Activated T-cell treated with anti-CD3 and anti-CD28 coated beads for 1 hour (primary cell): ENCODE results near the gene NEGR1.

Experiments
- DNase-seq: peaks from one replicate; pipeline ENCODE4 v3.0.0-alpha.2; 2020; ENCODE audit warnings: low read depth

The NEGR1 gene

DNA sequence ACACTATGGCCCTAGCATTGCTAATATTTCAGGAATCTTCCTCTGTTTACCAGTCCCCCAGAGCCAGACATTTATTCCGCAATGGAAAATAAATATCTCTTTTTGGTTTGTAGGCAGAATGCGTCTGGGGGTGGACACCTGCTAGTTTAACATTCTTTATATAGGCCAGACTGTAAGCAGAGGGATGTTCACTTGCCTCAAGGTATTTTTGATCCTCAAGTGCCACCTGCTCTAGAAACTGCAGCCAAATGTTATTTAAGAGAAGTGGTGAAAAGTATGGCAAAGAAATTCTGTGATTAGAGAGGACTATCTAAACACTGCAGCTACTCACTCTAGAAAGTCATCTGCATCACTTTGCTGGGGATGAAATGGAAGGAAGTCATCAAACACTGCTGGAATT is 164.7 kb downstream of the NEGR1 start:
- DNase-seq, result no peak

DNA sequence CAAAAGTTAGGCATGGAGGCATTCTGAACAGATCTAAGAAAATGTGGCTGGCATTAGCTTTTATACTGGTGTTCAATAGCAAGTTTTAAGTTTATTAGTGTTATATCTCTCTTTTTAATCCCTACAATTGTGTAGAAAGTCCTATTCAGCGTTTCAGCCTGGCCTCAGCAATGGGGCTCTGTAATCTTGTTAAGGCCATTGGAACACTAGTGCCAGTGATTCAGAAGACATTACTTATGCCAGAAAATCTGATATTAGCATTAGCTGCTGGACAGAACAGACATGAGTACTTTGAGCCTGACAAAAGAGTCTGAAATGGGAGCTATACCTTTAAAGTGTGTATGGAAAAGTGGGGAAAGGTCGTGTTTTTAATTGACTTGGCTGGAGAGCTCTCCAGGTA is 167.0 kb downstream of the NEGR1 start:
- DNase-seq, result no peak

DNA sequence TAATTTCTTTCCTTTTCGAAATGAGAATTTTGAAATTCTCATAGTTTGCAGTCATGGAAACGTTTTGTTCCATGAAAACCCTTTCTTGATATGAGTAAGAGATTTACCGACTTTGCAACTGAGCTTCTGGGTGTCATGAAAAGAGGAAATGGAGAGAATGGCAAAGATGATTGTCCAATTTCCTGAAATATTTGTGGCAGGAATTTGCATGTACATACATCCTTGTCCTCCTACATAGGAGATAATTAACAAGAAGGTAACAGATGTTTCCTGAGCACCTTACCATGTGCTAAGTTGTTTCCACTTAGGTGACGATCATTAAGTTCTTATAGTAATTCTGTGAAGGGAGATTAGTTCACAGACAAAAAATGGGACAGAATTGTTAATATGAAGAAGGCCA is 170.7 kb downstream of the NEGR1 start:
- no peak for DNase-seq

DNA sequence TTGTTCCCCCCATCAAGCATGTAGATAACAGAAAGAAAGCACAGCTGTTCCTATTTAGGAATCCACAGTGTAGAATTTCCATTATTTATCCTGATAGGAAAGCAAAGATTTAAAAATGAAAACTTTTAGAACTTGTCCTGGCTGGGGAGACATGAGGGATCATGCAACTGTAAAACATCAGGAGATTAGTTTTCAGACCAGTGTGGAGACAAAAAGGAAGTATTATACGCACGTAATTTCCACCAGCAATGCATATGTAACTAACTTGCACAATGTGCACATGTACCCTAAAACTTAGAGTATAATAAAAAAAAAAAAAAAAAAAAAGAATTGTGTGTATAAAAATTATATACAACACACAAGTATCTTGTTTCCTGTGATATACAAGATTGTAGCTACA is 172.4 kb downstream of the NEGR1 start:
- DNase-seq, result no peak

DNA sequence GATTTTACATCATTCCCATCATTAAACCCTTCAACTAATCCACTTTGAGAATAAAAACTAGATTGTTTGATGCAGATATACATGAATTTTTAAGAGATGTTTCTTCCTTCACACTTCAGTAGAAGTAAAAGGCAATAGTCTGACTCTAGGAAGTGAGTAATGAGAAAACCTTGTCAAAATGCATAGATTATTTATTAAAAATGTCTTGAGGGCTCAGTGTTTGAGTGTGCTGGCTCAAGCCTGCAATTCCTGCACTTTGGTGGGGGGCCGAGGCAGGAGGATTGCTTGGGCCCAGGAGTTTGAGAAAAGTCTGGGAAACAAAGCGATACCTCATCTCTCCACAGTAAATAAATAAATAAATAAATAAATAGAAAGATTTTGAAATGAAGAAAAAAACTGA is 177.1 kb downstream of the NEGR1 start:
- no peak for DNase-seq

DNA sequence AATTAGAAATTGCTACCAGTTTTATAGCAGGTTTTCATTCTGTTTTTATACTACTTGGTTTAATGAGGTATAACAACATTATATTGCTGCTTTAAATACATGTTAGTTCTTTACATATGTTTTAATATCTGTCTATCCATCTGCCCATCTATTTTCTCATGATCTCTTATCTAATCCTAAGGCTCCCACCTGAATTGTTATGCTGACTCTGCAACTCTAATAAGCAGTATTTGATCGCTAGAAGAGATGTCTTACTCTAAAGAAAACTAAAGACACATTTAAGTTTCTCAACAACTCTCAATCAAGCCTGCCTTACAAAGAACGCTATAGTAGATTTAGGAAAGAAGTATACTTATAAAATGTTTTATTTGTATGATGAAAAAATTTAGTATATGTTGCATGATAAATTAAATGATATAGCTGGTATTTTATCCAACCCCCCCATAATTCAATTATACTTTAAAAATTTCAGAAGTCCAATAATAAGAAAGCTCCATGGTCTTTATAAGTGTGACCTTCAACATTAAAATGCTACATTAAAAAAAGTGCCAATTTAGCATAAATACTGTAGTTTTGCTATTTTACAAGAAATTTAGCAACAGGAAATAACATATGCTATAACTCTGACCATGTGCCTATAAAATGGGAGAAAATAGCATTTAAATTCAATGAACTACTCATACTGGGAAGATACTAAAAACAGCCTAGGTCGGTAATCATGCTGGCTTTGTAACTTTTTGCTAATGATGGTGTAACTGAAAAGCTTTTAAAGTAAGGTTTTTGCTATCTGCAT is 180.3 kb downstream of the NEGR1 start:
- no peak for DNase-seq

DNA sequence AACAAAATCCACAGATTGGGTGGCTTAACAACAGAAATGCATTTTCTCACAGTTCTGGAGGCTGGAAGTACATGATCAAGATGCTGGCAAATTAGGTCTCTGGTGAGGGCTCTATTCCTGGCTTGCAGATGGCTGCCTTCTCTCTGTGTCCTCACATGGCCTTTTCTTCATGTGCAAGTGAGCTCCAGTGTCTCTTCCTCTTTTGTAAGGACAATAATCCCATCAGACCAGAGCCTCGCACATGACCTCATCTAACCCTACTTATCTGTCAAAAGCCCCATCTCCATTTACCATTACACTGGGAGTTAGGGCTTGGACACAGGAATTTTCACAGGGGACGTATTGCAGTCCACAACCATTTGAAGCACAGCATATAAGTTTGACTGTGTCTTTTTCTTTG is 181.6 kb downstream of the NEGR1 start:
- no peak for DNase-seq

DNA sequence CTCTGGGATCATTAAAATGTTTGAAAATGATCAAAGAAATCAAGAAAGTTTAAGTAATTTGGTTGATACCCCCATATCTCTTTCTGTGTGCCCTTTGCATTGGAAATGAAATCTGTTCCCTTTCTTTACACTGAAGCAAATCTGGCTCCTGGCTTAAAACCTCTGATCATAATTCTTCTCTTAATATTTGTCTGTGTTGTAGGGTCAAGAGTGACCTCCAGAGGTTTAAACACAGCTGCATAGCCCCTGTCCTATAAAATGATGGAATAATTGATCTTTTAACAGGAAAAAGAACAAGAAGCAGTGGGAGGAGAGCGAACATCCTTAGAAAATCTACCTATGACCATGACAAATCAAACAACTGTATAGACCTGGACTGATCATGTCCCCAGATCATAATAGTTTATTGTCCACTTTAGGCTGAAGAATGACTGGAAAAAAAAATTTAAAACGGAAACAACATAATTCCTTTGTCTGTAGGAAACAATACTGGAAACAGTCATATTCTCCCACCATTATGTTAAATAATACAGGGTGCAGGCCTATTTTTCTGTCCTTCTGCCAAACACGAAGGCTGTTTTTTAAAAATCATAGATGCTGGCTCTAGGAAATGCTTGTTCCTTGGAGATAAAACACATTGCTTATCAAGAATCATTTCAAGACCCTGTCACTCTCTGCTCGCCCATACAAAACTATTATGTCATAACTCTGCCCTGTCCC is 184.3 kb downstream of the NEGR1 start:
- DNase-seq, result no peak

DNA sequence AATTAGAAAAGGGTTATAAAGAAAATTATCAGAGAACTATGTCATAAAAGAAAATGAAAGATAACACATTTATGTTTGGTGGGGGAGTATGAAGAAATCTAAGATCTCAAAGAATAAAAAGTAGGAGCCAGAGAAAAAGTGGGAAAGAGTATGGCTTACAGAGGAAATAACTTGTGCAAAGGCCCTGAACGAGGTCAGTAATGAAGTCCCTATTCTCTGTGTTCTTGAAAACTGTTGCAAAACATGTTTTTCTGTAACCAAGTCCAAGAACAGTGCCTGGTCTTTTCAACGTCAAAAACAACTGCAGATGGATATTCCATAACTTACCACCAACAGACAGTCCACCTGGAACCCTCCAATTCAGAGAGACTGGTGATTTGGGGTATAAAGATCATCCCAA is 188.1 kb downstream of the NEGR1 start:
- DNase-seq, result no peak

DNA sequence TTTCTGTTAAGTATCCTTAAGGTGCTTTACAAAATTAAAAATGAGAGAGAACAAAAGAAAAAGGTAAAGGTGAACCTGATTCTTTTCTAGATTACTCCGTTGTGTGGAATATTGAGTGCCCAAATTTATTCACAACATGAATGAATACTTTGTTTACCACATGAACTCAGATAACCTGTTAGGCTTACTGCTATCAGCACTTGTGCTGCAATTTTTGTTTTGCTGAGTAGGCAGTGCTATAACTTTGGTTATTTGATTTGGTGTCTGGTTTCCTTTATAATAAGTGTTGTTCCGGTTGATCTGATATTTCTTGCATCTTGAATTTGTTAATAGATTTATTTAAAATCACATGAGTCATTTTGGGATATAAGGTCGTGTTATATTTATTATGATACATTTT is 195.9 kb downstream of the NEGR1 start:
- no peak for DNase-seq

DNA sequence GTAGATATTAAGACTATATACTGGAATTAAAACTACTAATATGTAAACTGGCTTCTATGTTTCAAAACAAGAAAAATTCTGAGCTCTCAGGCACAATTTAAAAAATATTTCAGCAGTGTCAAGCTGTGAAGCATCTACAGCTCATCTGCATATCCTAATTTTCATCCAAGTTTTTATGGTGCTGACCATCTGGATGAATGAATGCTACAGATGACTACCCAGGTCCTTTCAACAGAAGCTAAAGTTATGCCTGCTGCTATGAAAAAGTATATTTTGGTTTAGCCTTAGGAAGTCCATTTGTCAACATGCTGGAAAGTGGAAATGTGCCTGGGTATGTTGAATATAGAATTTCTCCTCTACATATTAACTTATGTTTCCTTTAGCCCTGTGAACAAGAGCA is 206.9 kb downstream of the NEGR1 start:
- DNase-seq, result no peak

DNA sequence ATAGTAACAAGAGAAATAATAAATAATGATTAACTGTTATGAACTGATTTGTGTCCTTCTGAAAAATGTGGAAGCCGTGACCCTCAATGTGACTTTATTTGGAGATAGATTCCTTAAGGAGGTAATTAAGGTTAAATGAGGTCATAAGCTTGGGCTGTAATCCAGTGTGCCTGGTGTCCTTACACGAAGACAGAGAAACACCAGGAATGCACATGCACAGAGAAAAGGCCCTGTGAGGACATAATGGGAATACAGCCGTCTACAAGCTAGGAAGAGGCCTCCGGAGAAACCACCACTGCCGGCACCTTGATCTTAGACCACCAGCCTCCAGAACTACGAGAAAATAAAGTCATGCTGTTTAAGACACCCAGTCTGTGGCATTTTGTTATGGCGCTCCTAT is 215.9 kb downstream of the NEGR1 start:
- DNase-seq, result no peak

DNA sequence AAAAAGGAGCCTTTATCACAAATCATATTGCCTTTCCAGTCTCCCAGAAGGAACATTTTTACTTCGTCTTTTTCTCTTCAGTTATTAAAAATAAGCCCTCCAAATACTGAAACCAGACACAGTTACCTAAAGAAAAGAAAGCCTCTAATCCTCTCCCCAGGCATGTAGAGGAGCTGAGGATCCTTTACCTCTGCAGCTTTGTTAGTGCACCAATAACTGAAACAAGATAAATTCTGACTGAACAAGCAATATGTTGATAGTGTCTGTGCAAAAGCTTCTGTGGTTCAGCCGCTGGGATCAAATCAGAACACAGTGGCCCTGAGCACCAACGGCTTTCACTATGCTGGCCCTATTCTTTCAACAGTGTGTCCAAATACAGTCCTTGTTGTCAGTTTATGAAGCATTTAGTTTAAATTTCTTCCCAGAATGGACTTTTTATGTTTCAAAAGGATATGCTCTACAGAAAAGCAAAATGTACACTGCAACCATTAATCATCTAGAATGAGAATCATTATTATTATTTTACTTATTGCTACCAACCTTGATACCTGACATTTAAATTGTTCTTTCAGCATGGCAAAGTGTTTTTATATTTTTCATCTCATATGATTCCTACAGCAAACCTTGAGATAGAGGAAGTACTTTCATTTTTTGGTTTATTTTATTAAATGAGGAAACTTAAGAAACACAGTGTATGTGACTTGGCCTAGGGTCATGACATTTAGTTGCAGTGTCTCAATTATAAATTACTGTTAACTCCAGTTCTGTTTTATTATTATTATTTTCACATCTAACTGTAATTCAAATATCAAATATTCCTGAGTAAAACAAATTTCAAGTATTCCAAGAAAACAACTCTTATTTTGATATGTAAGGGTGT is 217.9 kb downstream of the NEGR1 start:
- DNase-seq, result no peak

DNA sequence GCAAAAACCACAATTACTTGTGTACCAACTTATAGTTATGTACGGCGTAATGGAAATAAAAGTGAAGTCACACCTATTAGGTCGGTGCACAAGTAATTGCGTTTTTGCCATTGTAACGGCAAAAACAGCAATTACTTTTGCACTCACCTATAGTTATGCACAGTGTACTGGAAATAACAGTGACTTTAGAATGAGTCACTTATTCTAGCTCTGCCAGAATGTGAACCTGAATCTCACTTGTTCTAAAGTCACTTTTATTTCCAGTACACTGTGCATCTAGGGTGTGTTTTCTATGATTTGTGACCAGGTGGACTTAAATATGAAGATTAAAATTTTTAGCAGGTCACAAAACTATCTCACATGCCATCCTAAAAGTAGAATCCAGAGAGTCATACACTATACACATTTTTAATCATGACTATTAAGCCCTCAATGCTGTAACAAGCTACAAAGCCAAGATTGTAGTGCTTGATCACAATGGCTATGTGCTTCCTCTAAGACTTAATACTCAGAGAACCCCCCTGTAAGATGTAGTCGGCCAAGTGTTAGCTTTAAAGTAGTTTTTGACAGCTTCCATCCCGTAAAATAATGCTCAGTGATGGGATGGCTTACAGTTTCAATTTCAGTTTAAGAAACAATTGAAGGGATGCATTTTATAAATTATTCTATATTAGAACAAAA is 218.8 kb downstream of the NEGR1 start:
- no peak for DNase-seq

DNA sequence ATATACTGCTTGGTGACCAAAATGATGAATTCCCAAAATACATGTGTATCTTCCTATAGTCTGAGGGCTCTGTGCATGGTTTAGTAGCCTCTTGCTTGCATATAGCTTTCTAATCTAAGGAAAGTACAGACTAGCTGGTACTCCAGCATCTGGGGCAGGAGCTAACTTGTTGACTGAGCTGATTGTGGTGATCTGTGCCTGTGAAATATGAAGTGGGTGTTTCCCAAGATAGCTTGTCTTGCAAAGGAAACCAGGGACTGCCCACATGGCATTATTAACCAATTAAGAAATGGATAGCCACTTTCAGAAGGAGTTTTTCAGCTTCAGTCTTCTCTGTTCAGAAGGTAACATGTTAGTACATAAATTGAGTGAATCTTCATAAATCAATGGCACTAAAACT is 219.8 kb downstream of the NEGR1 start:
- no peak for DNase-seq

DNA sequence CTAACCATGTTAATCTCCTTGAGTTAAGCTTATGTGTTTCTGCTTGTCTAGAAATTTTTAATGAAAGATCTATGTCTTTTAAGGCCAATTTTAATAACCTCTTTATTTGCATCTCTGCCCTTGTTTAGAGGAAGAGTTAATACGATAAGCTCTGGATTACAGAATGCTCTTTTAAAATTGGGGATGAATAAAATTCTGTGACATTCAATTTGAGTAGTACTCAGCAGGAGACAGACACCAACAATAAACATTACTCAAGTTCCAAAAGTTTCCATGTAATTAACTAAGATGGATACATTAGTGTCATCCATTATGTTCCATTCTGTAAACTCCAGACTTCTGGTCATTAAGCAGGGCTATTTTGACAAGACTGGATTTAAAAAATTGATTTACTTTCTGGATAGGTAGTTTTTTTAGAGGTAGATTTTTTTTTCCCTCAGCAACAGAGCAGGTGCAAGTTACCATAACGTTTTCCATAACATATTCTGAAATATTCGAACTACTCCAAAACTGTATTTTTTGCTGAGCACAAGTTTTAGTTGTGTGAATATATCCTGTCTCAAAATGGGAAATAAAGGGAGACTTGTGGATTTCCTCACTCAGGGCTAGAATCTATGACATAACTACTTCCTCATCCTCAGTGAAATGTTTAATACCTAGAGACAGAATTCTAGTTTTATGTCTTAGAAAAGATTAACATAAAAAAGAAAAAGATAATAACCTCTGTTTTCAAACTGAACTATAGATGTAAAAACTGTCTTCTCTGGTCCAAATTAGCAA is 221.7 kb downstream of the NEGR1 start:
- DNase-seq, result no peak

DNA sequence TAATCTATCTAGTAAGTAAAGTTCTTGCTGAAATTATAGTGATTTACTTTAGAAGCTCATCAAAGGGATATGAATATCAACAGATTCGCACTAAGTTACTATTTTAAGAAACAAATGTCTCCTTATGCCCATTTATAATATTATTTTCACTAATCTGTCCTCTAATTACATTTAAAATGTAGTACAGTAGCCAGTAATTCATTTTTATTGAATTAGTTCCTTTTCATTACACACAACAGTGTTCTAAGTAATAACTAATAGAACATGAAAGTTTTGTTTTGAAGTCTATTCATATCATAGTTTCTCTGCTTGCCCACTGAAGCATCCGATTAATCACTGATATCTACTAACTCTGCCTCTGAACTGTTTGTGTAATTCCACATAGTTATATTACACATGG is 225.8 kb downstream of the NEGR1 start:
- no peak for DNase-seq

DNA sequence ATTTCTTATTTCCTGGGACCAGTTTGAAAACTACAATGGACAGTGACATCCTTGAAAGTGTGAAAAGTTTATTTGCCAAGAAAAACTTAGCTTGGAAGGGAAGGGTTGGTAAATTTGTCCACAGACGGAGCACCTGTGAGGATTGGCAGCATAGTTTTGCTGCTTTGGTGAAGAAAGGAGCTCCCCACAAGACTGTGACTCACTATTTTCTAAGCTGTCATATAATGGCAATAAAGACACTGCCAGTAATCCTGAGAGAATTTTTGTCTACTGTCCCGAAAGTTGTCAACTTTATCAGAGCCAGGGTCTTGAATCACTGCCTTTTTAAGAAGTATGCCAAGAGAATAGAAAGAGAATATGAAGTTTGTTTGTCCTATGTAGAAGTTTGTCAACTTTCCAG is 230.8 kb downstream of the NEGR1 start:
- DNase-seq, result no peak

DNA sequence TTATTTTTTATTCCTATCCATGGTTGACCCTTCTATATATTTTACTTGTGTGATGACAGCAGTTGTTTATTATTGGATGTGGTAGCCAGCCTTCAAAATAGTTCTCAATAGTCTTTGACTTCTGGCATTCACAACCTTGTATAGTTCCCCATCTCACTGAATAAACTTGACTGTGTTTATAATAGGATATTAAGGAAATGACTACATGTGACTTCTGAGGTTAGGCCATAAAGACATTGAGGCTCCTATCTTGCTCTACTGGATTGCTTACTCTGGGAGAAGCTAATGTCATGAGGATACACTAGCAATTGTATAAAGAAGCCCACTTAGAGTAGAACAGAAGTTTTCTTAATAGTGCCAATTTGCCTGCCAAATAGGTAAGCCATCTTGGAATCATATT is 231.8 kb downstream of the NEGR1 start:
- DNase-seq, result no peak

DNA sequence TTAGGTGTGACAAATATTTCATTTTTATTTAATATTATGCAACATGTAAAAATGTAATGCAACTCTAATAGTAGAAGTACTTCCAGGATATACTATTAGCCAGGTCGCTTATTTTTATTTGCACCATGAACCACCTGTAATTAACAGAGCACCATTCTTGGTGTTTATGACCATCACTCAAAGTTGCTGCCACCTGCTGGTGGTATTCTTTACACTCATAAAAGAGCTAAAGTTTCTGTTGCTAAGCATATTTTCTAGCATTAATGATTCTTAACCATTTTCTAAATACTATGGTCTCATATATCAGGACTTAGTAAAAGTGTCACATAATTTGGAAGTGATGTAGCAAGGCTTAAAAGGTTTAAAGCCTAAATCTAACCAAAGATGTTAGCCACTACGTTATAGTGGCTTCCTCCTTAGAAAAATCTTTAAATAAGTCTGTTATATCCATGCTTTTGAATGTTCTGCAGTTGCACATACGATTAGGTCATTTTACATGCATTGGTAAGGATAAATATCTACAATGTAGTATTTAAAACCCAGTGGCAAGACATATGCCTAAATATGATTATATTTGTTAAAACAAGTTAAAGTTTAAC is 244.5 kb downstream of the NEGR1 start:
- DNase-seq, result no peak

DNA sequence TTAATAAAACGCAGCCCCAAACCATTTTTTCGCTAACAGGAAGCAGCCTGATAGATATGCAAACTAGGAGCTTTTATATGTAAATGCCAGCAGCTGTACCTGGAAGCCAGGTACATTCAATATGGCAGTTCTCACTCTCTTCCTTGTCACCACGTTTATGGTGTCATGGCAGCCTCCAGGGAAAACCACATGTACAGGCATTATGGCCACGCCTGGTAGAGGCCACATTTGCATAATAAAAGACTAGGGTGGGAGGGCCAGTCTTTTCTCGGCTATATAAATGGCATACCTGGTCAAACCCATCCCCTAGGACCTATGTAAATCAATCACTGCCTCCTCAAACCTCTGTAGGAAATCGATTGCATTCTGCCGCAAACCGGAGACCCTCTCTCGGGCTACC is 247.5 kb downstream of the NEGR1 start:
- DNase-seq, result no peak
